Lung (tissue), 12 donors: ENCODE results near the gene IFIT3. TPM values are rescaled to one million over a fixed set of nuclear protein-coding genes. Genes with fewer than 3 reads are reported as not detected.

Source experiments
- ATAC-seq: fragments of 200-7000 bp; cut with Tn5 transposase; one replicate; pipeline ENCODE4 v1.9.1; 2020; ENCODE audit warnings: moderate number of reproducible peaks; ENCODE audit not compliant: insufficient read depth, low FRiP score
- DNase-seq, 3 donors: peaks; one replicate each; pipeline ENCODE4 v3.0.0-alpha.2; 2013 to 2017
- H3K27ac ChIP-seq, 2 donors: one replicate each; pipeline ENCODE4 v1.5.1; 2013; ENCODE audit warnings: mild to moderate bottlenecking in 2 of 2, moderate library complexity in 2 of 2, control low read depth in 1 of 2, inconsistent platforms in 1 of 2, low read depth in 1 of 2, low read length in 1 of 2
- H3K27me3 ChIP-seq, 3 donors: one replicate each; pipeline ENCODE4 v1.5.1; 2013; ENCODE audit warnings: low read length in 2 of 3; ENCODE audit not compliant: control insufficient read depth in 3 of 3, insufficient read depth in 3 of 3
- H3K36me3 ChIP-seq, 4 donors: one replicate each; pipeline ENCODE4 v1.5.1; 2013; ENCODE audit warnings: low read length in 4 of 4, mild to moderate bottlenecking in 1 of 4, moderate library complexity in 1 of 4; ENCODE audit not compliant: control insufficient read depth in 4 of 4, insufficient read depth in 4 of 4
- H3K4me1 ChIP-seq, 5 donors: one replicate each; pipeline ENCODE4 v1.5.1; 2013; ENCODE audit warnings: low read length in 5 of 5, mild to moderate bottlenecking in 2 of 5, moderate library complexity in 1 of 5; ENCODE audit not compliant: control insufficient read depth in 5 of 5, insufficient read depth in 5 of 5
- H3K4me3 ChIP-seq: one replicate; pipeline ENCODE4 v1.5.1; 2013; ENCODE audit warnings: mild to moderate bottlenecking, control low read depth, moderate library complexity
- H3K9ac ChIP-seq, 2 donors: one replicate each; pipeline ENCODE4 v1.5.1; 2013; ENCODE audit warnings: low read length in 2 of 2, control low read depth in 1 of 2; ENCODE audit not compliant: insufficient read depth in 1 of 2
- H3K9me3 ChIP-seq, 4 donors: one replicate each; pipeline ENCODE4 v1.5.1; 2013; ENCODE audit warnings: low read length in 3 of 4, mild to moderate bottlenecking in 1 of 4, moderate library complexity in 1 of 4; ENCODE audit not compliant: control insufficient read depth in 4 of 4, insufficient read depth in 3 of 4
- WGBS, 2 donors: extraction: QIAGEN DNeasy Blood & Tissue Kit; methylation state at CpG; one replicate each; pipeline ENCODE4 v1.1.7; 2013; 5-methylcytosine and 5-hydroxymethylcytosine counted together
- polyA plus RNA-seq, 2 donors: library from polyadenylated mRNA; stranded (reverse); fragments of 200-250 nt; gene quantifications; one replicate each; pipeline ENCODE4 v1.2.1, GENCODE V29; 2013
- total RNA-seq, 2 donors: library from RNA; depleted of rRNA in 1 of 2; stranded (reverse); fragments of >200 nt in 1 of 2; gene quantifications; one replicate each; pipeline ENCODE4 v1.2.1, GENCODE V29; 2014 to 2021
- TF ChIP-seq, protein P1 (sequence below): IDR thresholded peaks from 2 replicates; pipeline ENCODE4 v1.5.1; 2012; ENCODE audit warnings: mild to moderate bottlenecking; ENCODE audit errors: control extremely low read depth, extremely low read depth
- donor health status: control.
- donor health status: control.
- donor health status: Bipolar disorder and iron deficiency.
- donor health status: healthy.
- donor health status: DM: yes; HTN: yes; CAD: no.

IFIT3 gene
- total and polyA plus RNA-seq, 4 donors = 12.6 to 47.7 (median 22.3) TPM

- Histone ChIP-seq H3K9me3 (no peaks in the 10 kb centered on the region), H3K36me3 (peaks cover 4 to 14% (median 6%) of the 10 kb centered on the region in 4 donors), H3K4me1 (peaks cover 0 to 5% (median 0%) of the 10 kb centered on the region in 5 donors), H3K27me3 (no peaks in the 10 kb centered on the region), H3K27ac (no peak overlapping the region), H3K4me3 (no peak overlapping the region), H3K9ac (no peak overlapping the region)
- TF ChIP-seq, protein P1, sequence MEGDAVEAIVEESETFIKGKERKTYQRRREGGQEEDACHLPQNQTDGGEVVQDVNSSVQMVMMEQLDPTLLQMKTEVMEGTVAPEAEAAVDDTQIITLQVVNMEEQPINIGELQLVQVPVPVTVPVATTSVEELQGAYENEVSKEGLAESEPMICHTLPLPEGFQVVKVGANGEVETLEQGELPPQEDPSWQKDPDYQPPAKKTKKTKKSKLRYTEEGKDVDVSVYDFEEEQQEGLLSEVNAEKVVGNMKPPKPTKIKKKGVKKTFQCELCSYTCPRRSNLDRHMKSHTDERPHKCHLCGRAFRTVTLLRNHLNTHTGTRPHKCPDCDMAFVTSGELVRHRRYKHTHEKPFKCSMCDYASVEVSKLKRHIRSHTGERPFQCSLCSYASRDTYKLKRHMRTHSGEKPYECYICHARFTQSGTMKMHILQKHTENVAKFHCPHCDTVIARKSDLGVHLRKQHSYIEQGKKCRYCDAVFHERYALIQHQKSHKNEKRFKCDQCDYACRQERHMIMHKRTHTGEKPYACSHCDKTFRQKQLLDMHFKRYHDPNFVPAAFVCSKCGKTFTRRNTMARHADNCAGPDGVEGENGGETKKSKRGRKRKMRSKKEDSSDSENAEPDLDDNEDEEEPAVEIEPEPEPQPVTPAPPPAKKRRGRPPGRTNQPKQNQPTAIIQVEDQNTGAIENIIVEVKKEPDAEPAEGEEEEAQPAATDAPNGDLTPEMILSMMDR = no peak
- DNase-seq (no peak), ATAC-seq (no peak)
- WGBS, 2 donors = 93 to 98% methylated on average over 7 of the region's 7 CpGs
Observed at GRCh38 chr10:89309156-89310055, 18.4 kb upstream of the IFIT3 start.

DNA sequence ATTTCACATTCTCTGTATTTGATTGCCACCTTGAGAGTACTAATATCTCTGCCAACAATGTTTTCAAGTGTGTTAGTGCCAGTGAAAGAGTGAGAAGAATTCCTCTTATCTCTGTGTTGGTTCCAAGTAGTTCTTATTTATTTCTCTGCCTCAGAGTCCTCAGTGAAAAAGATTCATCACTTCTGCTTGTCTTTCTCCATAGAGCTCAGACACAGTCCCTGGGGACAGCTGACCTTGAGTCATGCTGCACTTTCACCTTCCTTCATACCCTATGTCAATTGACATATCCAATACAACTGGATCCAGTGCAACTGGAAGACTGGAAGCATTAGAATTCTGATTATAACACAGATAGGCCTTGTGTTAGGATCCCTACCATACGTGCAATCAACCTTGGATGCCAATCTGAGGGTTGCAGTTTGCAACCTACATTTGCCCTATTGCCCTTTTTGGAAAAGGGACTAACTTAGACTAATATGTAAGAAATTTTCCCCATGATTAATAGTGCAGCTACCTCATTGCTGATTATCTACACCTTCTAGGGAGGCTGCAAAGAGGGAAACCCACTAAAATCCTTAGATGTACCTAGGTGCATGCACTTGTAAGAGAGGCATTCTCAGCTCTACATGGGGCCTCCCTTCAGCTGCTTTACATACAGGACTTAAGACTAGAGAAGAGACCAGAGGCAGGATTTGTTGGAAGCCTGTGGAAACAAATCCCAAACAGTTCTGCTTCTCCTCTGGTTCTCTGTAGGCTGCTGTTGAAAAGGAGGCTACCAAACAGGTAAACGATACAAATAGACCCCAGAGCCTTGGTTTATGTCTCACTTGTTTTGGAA is 17.5 kb upstream of the IFIT3 start:
- H3K36me3 ChIP-seq = peaks cover 4 to 14% (median 6%) of the 10 kb centered on the region in 4 donors
- H3K4me3 ChIP-seq = no peak overlapping the region
- DNase-seq = no peak
- H3K4me1 ChIP-seq = peaks cover 0 to 5% (median 0%) of the 10 kb centered on the region in 5 donors
- no peaks in the 10 kb centered on the region for H3K9me3 ChIP-seq
- 69 to 93% methylated on average over 2 of the region's 2 CpGs for WGBS, 2 donors
- H3K27ac ChIP-seq = peak overlapping the region in 1 of 2 donors; percentile 14
- H3K27me3 ChIP-seq = no peaks in the 10 kb centered on the region
- no peak for ATAC-seq
- TF ChIP-seq, protein P1 = no peak
- no peak overlapping the region for H3K9ac ChIP-seq

GRCh38 chr10:89312973-89313372 is 14.8 kb upstream of the IFIT3 start:
- Histone ChIP-seq H3K9ac (no peak overlapping the region), H3K4me3 (no peak overlapping the region), H3K27ac (no peak overlapping the region), H3K27me3 (no peaks in the 10 kb centered on the region), H3K36me3 (peaks cover 0 to 4% (median 0%) of the 10 kb centered on the region in 4 donors), H3K9me3 (no peaks in the 10 kb centered on the region), H3K4me1 (peaks cover 0 to 3% (median 0%) of the 10 kb centered on the region in 5 donors)
- 85 to 87% methylated on average over 1 of the region's 1 CpG for WGBS, 2 donors
- ATAC-seq = no peak
- TF ChIP-seq, protein P1 = no peak
- no peak for DNase-seq
